ENCODE results near the gene PAQR9.

DNA sequence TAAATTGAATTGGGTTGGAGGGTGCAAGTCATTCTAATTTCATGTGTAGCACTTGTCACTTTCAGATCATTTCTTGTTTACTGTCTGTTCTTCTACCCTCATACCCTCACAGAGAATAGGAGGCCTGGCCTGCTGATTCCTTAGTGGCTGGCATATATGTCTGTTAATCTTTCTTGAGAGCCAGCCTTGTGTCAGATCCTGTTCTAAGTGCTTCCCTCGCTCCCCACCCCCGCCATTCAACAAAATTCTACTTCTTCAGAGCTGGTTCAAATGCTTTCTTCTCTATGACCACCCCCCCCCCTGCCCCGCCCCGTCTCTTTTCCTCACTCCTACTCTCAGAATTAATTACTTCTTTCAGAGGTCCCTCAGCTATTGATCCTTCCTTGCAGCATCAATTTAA lies 36.4 kb upstream of the PAQR9 start:
- no peak for TF ChIP-seq POLR2A (IDR thresholded peaks at IDR 0.05)
- TF ChIP-seq, protein P1, sequence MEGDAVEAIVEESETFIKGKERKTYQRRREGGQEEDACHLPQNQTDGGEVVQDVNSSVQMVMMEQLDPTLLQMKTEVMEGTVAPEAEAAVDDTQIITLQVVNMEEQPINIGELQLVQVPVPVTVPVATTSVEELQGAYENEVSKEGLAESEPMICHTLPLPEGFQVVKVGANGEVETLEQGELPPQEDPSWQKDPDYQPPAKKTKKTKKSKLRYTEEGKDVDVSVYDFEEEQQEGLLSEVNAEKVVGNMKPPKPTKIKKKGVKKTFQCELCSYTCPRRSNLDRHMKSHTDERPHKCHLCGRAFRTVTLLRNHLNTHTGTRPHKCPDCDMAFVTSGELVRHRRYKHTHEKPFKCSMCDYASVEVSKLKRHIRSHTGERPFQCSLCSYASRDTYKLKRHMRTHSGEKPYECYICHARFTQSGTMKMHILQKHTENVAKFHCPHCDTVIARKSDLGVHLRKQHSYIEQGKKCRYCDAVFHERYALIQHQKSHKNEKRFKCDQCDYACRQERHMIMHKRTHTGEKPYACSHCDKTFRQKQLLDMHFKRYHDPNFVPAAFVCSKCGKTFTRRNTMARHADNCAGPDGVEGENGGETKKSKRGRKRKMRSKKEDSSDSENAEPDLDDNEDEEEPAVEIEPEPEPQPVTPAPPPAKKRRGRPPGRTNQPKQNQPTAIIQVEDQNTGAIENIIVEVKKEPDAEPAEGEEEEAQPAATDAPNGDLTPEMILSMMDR (IDR thresholded peaks at IDR 0.05) = no peak

Data from upper lobe of left lung (tissue), 4 donors.